H9 (cell line): Measurements from ENCODE around the gene VWC2L. TPM values are rescaled to one million over a fixed set of nuclear protein-coding genes. Genes with fewer than 3 reads are reported as not detected.

Experiments used
- DNase-seq: peaks from one replicate; pipeline ENCODE4 v3.0.0-alpha.2; 2017
- H2AFZ ChIP-seq: one replicate; pipeline ENCODE4 v1.6.1; 2013; ENCODE audit warnings: mild to moderate bottlenecking, low read length, control low read depth, moderate library complexity
- H2AK5ac ChIP-seq: 2 replicates; pipeline ENCODE4 v1.6.1; 2013; ENCODE audit warnings: low read length, control low read depth, mixed read lengths; ENCODE audit not compliant: insufficient read length
- H2BK120ac ChIP-seq: one replicate; pipeline ENCODE4 v1.6.1; 2013; ENCODE audit warnings: low read depth, mild to moderate bottlenecking, low read length, control low read depth, inconsistent platforms; ENCODE audit not compliant: poor library complexity, severe bottlenecking
- H2BK12ac ChIP-seq: 2 replicates; pipeline ENCODE4 v1.6.1; 2013; ENCODE audit warnings: low read length, control low read depth, mixed read lengths, low read depth; ENCODE audit not compliant: insufficient read length
- H2BK15ac ChIP-seq: 2 replicates; pipeline ENCODE4 v1.6.1; 2013; ENCODE audit warnings: low read depth, low read length, control low read depth
- H2BK20ac ChIP-seq: one replicate; pipeline ENCODE4 v1.6.1; 2013; ENCODE audit warnings: low read depth, mild to moderate bottlenecking, low read length, control low read depth, inconsistent platforms; ENCODE audit not compliant: poor library complexity, severe bottlenecking
- H2BK5ac ChIP-seq: 2 replicates; pipeline ENCODE4 v1.6.1; 2013; ENCODE audit warnings: low read length, control low read depth, mixed read lengths; ENCODE audit not compliant: insufficient read length
- H3K14ac ChIP-seq: 2 replicates; pipeline ENCODE4 v1.6.1; 2013; ENCODE audit warnings: low read length, control low read depth; ENCODE audit not compliant: insufficient read depth
- H3K18ac ChIP-seq: 2 replicates; pipeline ENCODE4 v1.6.1; 2013; ENCODE audit warnings: low read depth, mild to moderate bottlenecking, mixed read lengths, low read length, control low read depth; ENCODE audit not compliant: insufficient read length
- H3K23ac ChIP-seq: 2 replicates; pipeline ENCODE4 v1.6.1; 2013; ENCODE audit warnings: low read length, control low read depth, mixed read lengths, low read depth; ENCODE audit not compliant: insufficient read length
- H3K23me2 ChIP-seq: 2 replicates; pipeline ENCODE4 v1.6.1; 2013; ENCODE audit warnings: low read depth, mild to moderate bottlenecking, mixed read lengths, low read length, control low read depth; ENCODE audit not compliant: insufficient read length, poor library complexity, severe bottlenecking
- H3K27ac ChIP-seq: 2 replicates; pipeline ENCODE4 v1.5.1; 2013; ENCODE audit warnings: low read length, control low read depth, mixed read lengths, low read depth; ENCODE audit not compliant: insufficient read length
- H3K27me3 ChIP-seq: 2 replicates; pipeline ENCODE4 v1.6.1; 2013; ENCODE audit warnings: low read length, control low read depth, inconsistent platforms; ENCODE audit not compliant: insufficient read depth
- H3K4ac ChIP-seq: 2 replicates; pipeline ENCODE4 v1.6.1; 2013; ENCODE audit warnings: low read depth, mild to moderate bottlenecking, control low read depth, inconsistent platforms, low read length, moderate library complexity
- H3K4me1 ChIP-seq: 2 replicates; pipeline ENCODE4 v1.6.1; 2013; ENCODE audit warnings: low read length, control low read depth, inconsistent platforms; ENCODE audit not compliant: insufficient read depth
- H3K4me2 ChIP-seq: 2 replicates; pipeline ENCODE4 v1.6.1; 2013; ENCODE audit warnings: low read length, control low read depth, mixed read lengths; ENCODE audit not compliant: insufficient read length, insufficient read depth
- H3K56ac ChIP-seq: 2 replicates; pipeline ENCODE4 v1.6.1; 2013; ENCODE audit warnings: low read depth, mild to moderate bottlenecking, mixed read lengths, low read length, control low read depth; ENCODE audit not compliant: insufficient read length
- H3K79me1 ChIP-seq: 2 replicates; pipeline ENCODE4 v1.6.1; 2013; ENCODE audit warnings: low read depth, mild to moderate bottlenecking, moderate library complexity, low read length, control low read depth, inconsistent platforms; ENCODE audit not compliant: insufficient read depth, poor library complexity, severe bottlenecking
- H3K79me2 ChIP-seq: 2 replicates; pipeline ENCODE4 v1.6.1; 2013; ENCODE audit warnings: low read length, control low read depth, inconsistent platforms; ENCODE audit not compliant: insufficient read depth
- H3K9ac ChIP-seq: 2 replicates; pipeline ENCODE4 v1.6.1; 2013; ENCODE audit warnings: low read length, control low read depth, mixed read lengths; ENCODE audit not compliant: insufficient read length; ENCODE audit errors: extremely low read depth
- H3K9me3 ChIP-seq: one replicate; pipeline ENCODE4 v1.6.1; 2013; ENCODE audit warnings: low read depth, low read length, inconsistent platforms; ENCODE audit not compliant: control insufficient read depth
- H3T11ph ChIP-seq: one replicate; pipeline ENCODE4 v1.6.1; 2013; ENCODE audit warnings: mild to moderate bottlenecking, low read length, control low read depth, inconsistent platforms
- H4K20me1 ChIP-seq: one replicate; pipeline ENCODE4 v1.6.1; 2013; ENCODE audit not compliant: control insufficient read depth, insufficient read length, insufficient read depth
- H4K5ac ChIP-seq: 2 replicates; pipeline ENCODE4 v1.6.1; 2013; ENCODE audit warnings: low read depth, mild to moderate bottlenecking, mixed read lengths, low read length, control low read depth; ENCODE audit not compliant: insufficient read length
- H4K8ac ChIP-seq: replicated peaks from 2 replicates; pipeline ENCODE4 v1.6.1; 2013; ENCODE audit warnings: low read length, control low read depth, mixed read lengths, low read depth; ENCODE audit not compliant: insufficient read length
- H4K91ac ChIP-seq: 2 replicates; pipeline ENCODE4 v1.6.1; 2013; ENCODE audit warnings: low read depth, mild to moderate bottlenecking, moderate library complexity, mixed read lengths, low read length, control low read depth; ENCODE audit not compliant: insufficient read length
- H3K27ac Mint-ChIP-seq, 3 experiments: 2 replicates in 2 of 3; 3 replicates in 1 of 3; pipeline ENCODE4 v1.8.0; 2020 to 2021; ENCODE audit warnings: mixed read lengths in 3 of 3, mild to moderate bottlenecking in 1 of 3, moderate library complexity in 1 of 3
- H3K27me3 Mint-ChIP-seq: 2 replicates; pipeline ENCODE4 v1.8.0; 2021; ENCODE audit warnings: low read depth, mild to moderate bottlenecking, moderate library complexity, mixed read lengths
- H3K36me3 Mint-ChIP-seq, 3 experiments: 2 replicates in 2 of 3; 3 replicates in 1 of 3; pipeline ENCODE4 v1.8.0; 2020 to 2021; ENCODE audit warnings: low read depth in 3 of 3, mixed read lengths in 3 of 3; ENCODE audit not compliant: insufficient read depth in 1 of 3
- H3K4me1 Mint-ChIP-seq, 2 experiments: 2 replicates each; pipeline ENCODE4 v1.8.0; 2020; ENCODE audit warnings: mixed read lengths in 2 of 2
- H3K4me3 Mint-ChIP-seq, 2 experiments: 2 replicates in 1 of 2; 3 replicates in 1 of 2; pipeline ENCODE4 v1.8.0; 2020 to 2021; ENCODE audit warnings: mild to moderate bottlenecking in 2 of 2, mixed read lengths in 2 of 2, moderate library complexity in 1 of 2
- H3K9me3 Mint-ChIP-seq, 2 experiments: 2 replicates in 1 of 2; 3 replicates in 1 of 2; pipeline ENCODE4 v1.8.0; 2020; ENCODE audit warnings: mild to moderate bottlenecking in 2 of 2, mixed read lengths in 2 of 2, moderate library complexity in 1 of 2
- WGBS: extraction: QIAGEN DNeasy Blood & Tissue Kit; methylation state at CpG from one replicate; pipeline ENCODE4 v1.1.7; 2013; ENCODE audit warnings: missing lambda C conversion rate, low lambda C conversion rate, mixed read lengths; ENCODE audit not compliant: insufficient read length; ENCODE audit errors: extremely low coverage; 5-methylcytosine and 5-hydroxymethylcytosine counted together
- total RNA-seq: library from RNA; stranded (reverse); gene quantifications from 2 replicates; pipeline ENCODE4 v1.2.1, GENCODE V29; 2021
- TF ChIP-seq, protein P1 (sequence below): fragments of 200-600 bp; sonication (generic); conservative IDR thresholded peaks from 3 replicates; pipeline ENCODE4 v1.8.0; 2021; ENCODE audit warnings: antibody characterized with exemption, mild to moderate bottlenecking

Gene VWC2L
- total RNA-seq, 1 experiment from 2014 or later = not detected

DNA sequence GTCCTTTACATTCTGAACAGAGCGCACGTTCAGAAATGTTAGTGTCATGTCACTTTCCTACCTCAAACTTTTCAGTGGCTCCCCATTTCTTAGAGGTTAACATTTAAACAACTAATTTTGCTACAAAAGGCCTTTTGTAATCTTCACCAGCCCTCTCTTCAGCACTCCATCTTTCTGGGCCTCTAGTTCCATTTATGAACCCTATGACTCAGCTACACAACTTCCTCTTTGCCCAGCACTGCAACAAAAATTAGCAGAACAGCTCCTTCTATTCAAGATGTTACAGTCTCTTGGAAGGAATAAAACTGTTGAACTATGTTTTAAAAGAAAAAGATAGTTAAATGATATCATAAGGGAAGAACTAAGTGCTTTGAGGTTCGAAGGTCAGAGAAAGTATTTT lies 139.9 kb downstream of the VWC2L start:
- H3K27me3 ChIP-seq = no peaks in the 10 kb centered on the region
- H2AFZ ChIP-seq = no peak overlapping the region
- no peaks in the 10 kb centered on the region for H3K79me1 ChIP-seq
- TF ChIP-seq, protein P1, sequence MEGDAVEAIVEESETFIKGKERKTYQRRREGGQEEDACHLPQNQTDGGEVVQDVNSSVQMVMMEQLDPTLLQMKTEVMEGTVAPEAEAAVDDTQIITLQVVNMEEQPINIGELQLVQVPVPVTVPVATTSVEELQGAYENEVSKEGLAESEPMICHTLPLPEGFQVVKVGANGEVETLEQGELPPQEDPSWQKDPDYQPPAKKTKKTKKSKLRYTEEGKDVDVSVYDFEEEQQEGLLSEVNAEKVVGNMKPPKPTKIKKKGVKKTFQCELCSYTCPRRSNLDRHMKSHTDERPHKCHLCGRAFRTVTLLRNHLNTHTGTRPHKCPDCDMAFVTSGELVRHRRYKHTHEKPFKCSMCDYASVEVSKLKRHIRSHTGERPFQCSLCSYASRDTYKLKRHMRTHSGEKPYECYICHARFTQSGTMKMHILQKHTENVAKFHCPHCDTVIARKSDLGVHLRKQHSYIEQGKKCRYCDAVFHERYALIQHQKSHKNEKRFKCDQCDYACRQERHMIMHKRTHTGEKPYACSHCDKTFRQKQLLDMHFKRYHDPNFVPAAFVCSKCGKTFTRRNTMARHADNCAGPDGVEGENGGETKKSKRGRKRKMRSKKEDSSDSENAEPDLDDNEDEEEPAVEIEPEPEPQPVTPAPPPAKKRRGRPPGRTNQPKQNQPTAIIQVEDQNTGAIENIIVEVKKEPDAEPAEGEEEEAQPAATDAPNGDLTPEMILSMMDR = no peak
- H3K27me3 Mint-ChIP-seq = no peaks in the 10 kb centered on the region
- no peak overlapping the region for H3K27ac Mint-ChIP-seq
- H3K27ac ChIP-seq = no peak overlapping the region
- no peaks in the 10 kb centered on the region for H3K36me3 Mint-ChIP-seq
- no peaks in the 10 kb centered on the region for H3K9me3 Mint-ChIP-seq
- no peak overlapping the region for H3K4ac ChIP-seq
- no peak overlapping the region for H3K4me2 ChIP-seq
- no peak overlapping the region for H4K91ac ChIP-seq
- no peak for DNase-seq
- H3K4me3 Mint-ChIP-seq = no peak overlapping the region
- no CpG with 5 or more reads among the region's 3 CpGs for WGBS
- H3K79me2 ChIP-seq = no peaks in the 10 kb centered on the region
- no peak overlapping the region for H3K18ac ChIP-seq
- no peak overlapping the region for H3K14ac ChIP-seq
- no peaks in the 10 kb centered on the region for H4K20me1 ChIP-seq
- H2AK5ac ChIP-seq = no peak overlapping the region
- H3K4me1 Mint-ChIP-seq = no peaks in the 10 kb centered on the region
- no peak overlapping the region for H4K5ac ChIP-seq
- no peak overlapping the region for H2BK120ac ChIP-seq
- no peak overlapping the region for H3K9ac ChIP-seq
- H4K8ac ChIP-seq = no peak overlapping the region
- no peak overlapping the region for H3T11ph ChIP-seq
- H3K23me2 ChIP-seq = no peaks in the 10 kb centered on the region
- H3K23ac ChIP-seq = no peak overlapping the region
- no peaks in the 10 kb centered on the region for H3K9me3 ChIP-seq
- no peak overlapping the region for H2BK15ac ChIP-seq
- no peak overlapping the region for H2BK12ac ChIP-seq
- H3K4me1 ChIP-seq = no peaks in the 10 kb centered on the region
- H3K56ac ChIP-seq = no peak overlapping the region
- no peak overlapping the region for H2BK20ac ChIP-seq
- H2BK5ac ChIP-seq = no peak overlapping the region
